K562 (cell line): Measurements from ENCODE around the gene CRYBG2. TPM values are rescaled to one million over a fixed set of nuclear protein-coding genes. Genes with fewer than 3 reads are reported as not detected.

Experiments
- CBFB ChIP-seq: sonication (generic); formaldehyde crosslinking; IDR thresholded peaks from 2 replicates; pipeline ENCODE4 v1.4.0; 2020; ENCODE audit warnings: mild to moderate bottlenecking, missing genetic modification reagents
- DNMT1 ChIP-seq: fragments of 450-650 bp; IDR thresholded peaks from 2 replicates; pipeline ENCODE4 v1.6.1; 2016; ENCODE audit warnings: antibody characterized with exemption, mild to moderate bottlenecking
- ELF1 ChIP-seq: fragments of 200-800 bp; sonication (Bioruptor generic); IDR thresholded peaks from 2 replicates; pipeline ENCODE4 v1.6.1; 2016; ENCODE audit warnings: missing genetic modification characterization, missing compliant biosample characterization
- ESRRA ChIP-seq: fragments of 450-650 bp; IDR thresholded peaks from 2 replicates; pipeline ENCODE4 v1.6.1; 2014; ENCODE audit warnings: low read depth, mild to moderate bottlenecking, moderate library complexity, borderline replicate concordance
- FOXA3 ChIP-seq, 2 experiments: fragments of 450-650 bp in 1 of 2; sonication (generic) in 1 of 2; formaldehyde crosslinking; IDR thresholded peaks in 1 of 2; conservative IDR thresholded peaks in 1 of 2; 2 replicates each; pipeline versions ENCODE4 v1.4.0 to v1.8.0; 2020 to 2022; ENCODE audit warnings: mild to moderate bottlenecking in 2 of 2, missing genetic modification reagents in 1 of 2
- HBP1 ChIP-seq: fragments of 450-650 bp; formaldehyde crosslinking; IDR thresholded peaks from 2 replicates; pipeline ENCODE4 v1.4.0; 2022; ENCODE audit warnings: missing genetic modification characterization
- HNRNPUL1 ChIP-seq: fragments of 200-400 bp; formaldehyde crosslinking; IDR thresholded peaks from 2 replicates; pipeline ENCODE4 v1.6.1; 2017; ENCODE audit warnings: low read length
- HOXB6 ChIP-seq: fragments of 250-450 bp; sonication (Bioruptor Pico); IDR thresholded peaks from 2 replicates; pipeline ENCODE4 v1.5.1; 2022; ENCODE audit warnings: mild to moderate bottlenecking, borderline replicate concordance
- KDM1A ChIP-seq, 2 experiments: fragments of 450-650 bp; IDR thresholded peaks; 2 replicates each; pipeline ENCODE4 v1.6.1; 2016; ENCODE audit warnings: mild to moderate bottlenecking in 2 of 2
- MYNN ChIP-seq, 2 experiments: sonication (generic); formaldehyde crosslinking in 1 of 2; IDR thresholded peaks; 2 replicates each; pipeline versions ENCODE4 v1.5.0 to v1.6.1; 2016 to 2020; ENCODE audit warnings: antibody characterized with exemption in 1 of 2, missing genetic modification reagents in 1 of 2
- NR2C2 ChIP-seq, 2 experiments: fragments of 200-800 bp in 1 of 2; sonication (Bioruptor generic) in 1 of 2; sonication (generic) in 1 of 2; formaldehyde crosslinking in 1 of 2; IDR thresholded peaks; 2 replicates each; pipeline versions ENCODE4 v1.6.1 to v1.8.0; 2016 to 2022; ENCODE audit warnings: mild to moderate bottlenecking in 1 of 2, missing compliant biosample characterization in 1 of 2, missing genetic modification characterization in 1 of 2, missing genetic modification reagents in 1 of 2
- RHOXF2B ChIP-seq: fragments of 250-450 bp; sonication (Bioruptor Pico); conservative IDR thresholded peaks from 2 replicates; pipeline ENCODE4 v1.5.1; 2021
- SAFB ChIP-seq: fragments of 200-400 bp; formaldehyde crosslinking; IDR thresholded peaks from 2 replicates; pipeline ENCODE4 v1.6.1; 2017; ENCODE audit warnings: low read depth, low read length, borderline replicate concordance
- SMAD1 ChIP-seq: fragments of 150-350 bp; IDR thresholded peaks from 2 replicates; pipeline ENCODE4 v1.6.1; 2014; ENCODE audit warnings: low read length, low read depth; ENCODE audit not compliant: partially characterized antibody
- SNIP1 ChIP-seq: fragments of 450-650 bp; IDR thresholded peaks from 2 replicates; pipeline ENCODE4 v1.7.1; 2017; ENCODE audit warnings: low read depth, mild to moderate bottlenecking
- TCFL5 ChIP-seq: fragments of 250-450 bp; sonication (Bioruptor Pico); conservative IDR thresholded peaks from 2 replicates; pipeline ENCODE4 v1.6.1; 2021; ENCODE audit warnings: mild to moderate bottlenecking, moderate library complexity, matching md5 sums
- TOE1 ChIP-seq, 2 experiments: fragments of 450-650 bp in 1 of 2; sonication (generic) in 1 of 2; formaldehyde crosslinking in 1 of 2; IDR thresholded peaks; 2 replicates each; pipeline versions ENCODE4 v1.7.1 to v1.8.0; 2016 to 2022; ENCODE audit warnings: borderline replicate concordance in 2 of 2, mild to moderate bottlenecking in 2 of 2, antibody characterized with exemption in 1 of 2, inconsistent platforms in 1 of 2, low read depth in 1 of 2, missing genetic modification reagents in 1 of 2, moderate library complexity in 1 of 2
- ZNF311 ChIP-seq: fragments of 250-450 bp; sonication (Bioruptor Pico); IDR thresholded peaks from 2 replicates; pipeline ENCODE4 v1.4.0; 2020; ENCODE audit warnings: mild to moderate bottlenecking, moderate library complexity
- ZNF324 ChIP-seq: fragments of 250-450 bp; sonication (Bioruptor Pico); IDR thresholded peaks from 2 replicates; pipeline ENCODE4 v1.4.0; 2020; ENCODE audit warnings: mild to moderate bottlenecking
- ZNF395 ChIP-seq: fragments of 200-800 bp; sonication (Bioruptor generic); IDR thresholded peaks from 2 replicates; pipeline ENCODE4 v1.6.1; 2017; ENCODE audit warnings: missing genetic modification characterization, missing compliant biosample characterization
- ZNF584 ChIP-seq: fragments of 200-800 bp; sonication (Bioruptor generic); IDR thresholded peaks from 2 replicates; pipeline ENCODE4 v1.6.1; 2016; ENCODE audit warnings: low read depth, mild to moderate bottlenecking, missing genetic modification characterization, missing compliant biosample characterization
- ZNF639 ChIP-seq, 2 experiments: fragments of 200-800 bp in 1 of 2; sonication (Bioruptor generic) in 1 of 2; sonication (generic) in 1 of 2; formaldehyde crosslinking in 1 of 2; IDR thresholded peaks in 1 of 2; conservative IDR thresholded peaks in 1 of 2; 2 replicates each; pipeline versions ENCODE4 v1.5.0 to v1.6.1; 2016 to 2020; ENCODE audit warnings: missing compliant biosample characterization in 1 of 2, missing genetic modification characterization in 1 of 2, missing genetic modification reagents in 1 of 2
- ZNF75A ChIP-seq: fragments of 450-650 bp; formaldehyde crosslinking; IDR thresholded peaks from 2 replicates; pipeline ENCODE4 v1.4.0; 2020; ENCODE audit warnings: mild to moderate bottlenecking
- polyA plus RNA-seq, 8 experiments: library from polyadenylated mRNA; depleted of rRNA in 4 of 8; stranded (reverse) in 5 of 8; unstranded in 3 of 8; fragments of >200 nt; fragmentation: Nextera tagmentation in 2 of 8; fragmentation: Illumina TruSeq in 1 of 8; extraction: Ambion mirVana in 2 of 8; extraction: Trizol in 1 of 8; gene quantifications; 2 replicates each; pipeline versions ENCODE4 v1.2.1 to v1.2.3, GENCODE V29; 2011 to 2014; ENCODE audit warnings: inconsistent platforms in 1 of 8, missing spikeins in 1 of 8
- total RNA-seq, 7 experiments: library from RNA; depleted of rRNA in 6 of 7; stranded (reverse); fragments of >200 nt in 6 of 7; fragmentation: Illumina TruSeq in 2 of 7; extraction: Trizol in 2 of 7; gene quantifications; 2 replicates each; pipeline versions ENCODE4 v1.2.1 to v1.2.3, GENCODE V29; 2011 to 2021; ENCODE audit warnings: low replicate concordance in 1 of 7

Gene CRYBG2
- total and polyA plus RNA-seq, 9 of the 15 experiments (the other 6 are each of a cell fraction or from before 2014, with no cell fraction given) = 0.39 to 8.5 (median 3.7) TPM

- no peak for TF ChIP-seq SMAD1
- TF ChIP-seq ZNF75A (CRISPR knock-in tag) = no peak
- peak; percentile 46; the same call in 1 of the 2 replicates for TF ChIP-seq ESRRA
- no peak for TF ChIP-seq HNRNPUL1
- no peak for TF ChIP-seq TCFL5 (CRISPR knock-in tag)
- no peak for TF ChIP-seq DNMT1
- peak; percentile 87 for TF ChIP-seq NR2C2 (CRISPR knock-in tag; IDR thresholded peaks at IDR 0.05)
- peak; percentile 83 for TF ChIP-seq NR2C2 (tag; IDR thresholded peaks at IDR 0.05)
- no peak for TF ChIP-seq SNIP1
- TF ChIP-seq ZNF639 (CRISPR knock-in tag; conservative IDR thresholded peaks at IDR 0.05 in 1 of 2, IDR thresholded peaks at IDR 0.05 in 1 of 2) = 0 out of 4 replicates have a peak, but pooled peaks of 1 of the 2 experiments have one; percentile 28
- TF ChIP-seq SAFB = no peak
- TF ChIP-seq ZNF324 (CRISPR knock-in tag) = no peak
- TF ChIP-seq TOE1 (IDR thresholded peaks at IDR 0.05; ENCODE audit: borderline replicate concordance) = no peak
- TF ChIP-seq TOE1 (CRISPR knock-in tag; IDR thresholded peaks at IDR 0.05; ENCODE audit: borderline replicate concordance, low read depth) = 0 out of 2 replicates have a peak, but pooled peaks have one; percentile 43
- no peak for TF ChIP-seq RHOXF2B (CRISPR knock-in tag)
- TF ChIP-seq ZNF311 = peak; percentile 55; the same call in 1 of the 2 replicates
- TF ChIP-seq KDM1A (IDR thresholded peaks at IDR 0.05) = 0 out of 4 replicates have a peak, but pooled peaks have one; percentile 39 to 53
- TF ChIP-seq MYNN (IDR thresholded peaks at IDR 0.05) = peak; percentile 50; the same call in 1 of the 2 replicates
- no peak for TF ChIP-seq MYNN (CRISPR knock-in tag; IDR thresholded peaks at IDR 0.05)
- no peak for TF ChIP-seq ZNF584 (CRISPR knock-in tag)
- peak; percentile 38; the same call in 1 of the 2 replicates for TF ChIP-seq ELF1 (tag)
- no peak for TF ChIP-seq CBFB (CRISPR knock-in tag)
- TF ChIP-seq FOXA3 (CRISPR knock-in tag; conservative IDR thresholded peaks at IDR 0.05 in 1 of 2, IDR thresholded peaks at IDR 0.05 in 1 of 2) = 0 out of 4 replicates have a peak, but pooled peaks of 1 of the 2 experiments have one; percentile 14
- no peak for TF ChIP-seq HBP1 (CRISPR knock-in tag)
- no peak for TF ChIP-seq ZNF395 (CRISPR knock-in tag)
- no peak for TF ChIP-seq HOXB6
Observed at GRCh38 chr1:26288311-26288941, 65.5 kb downstream of the CRYBG2 start (continued).
